GM19238 (cell line): ENCODE measurements around the gene EEF2K.

Experiments used
- DNase-seq: peaks from one replicate; pipeline ENCODE4 v3.0.0; 2011; ENCODE audit warnings: low spot score; ENCODE audit not compliant: insufficient read length

EEF2K gene

DNA sequence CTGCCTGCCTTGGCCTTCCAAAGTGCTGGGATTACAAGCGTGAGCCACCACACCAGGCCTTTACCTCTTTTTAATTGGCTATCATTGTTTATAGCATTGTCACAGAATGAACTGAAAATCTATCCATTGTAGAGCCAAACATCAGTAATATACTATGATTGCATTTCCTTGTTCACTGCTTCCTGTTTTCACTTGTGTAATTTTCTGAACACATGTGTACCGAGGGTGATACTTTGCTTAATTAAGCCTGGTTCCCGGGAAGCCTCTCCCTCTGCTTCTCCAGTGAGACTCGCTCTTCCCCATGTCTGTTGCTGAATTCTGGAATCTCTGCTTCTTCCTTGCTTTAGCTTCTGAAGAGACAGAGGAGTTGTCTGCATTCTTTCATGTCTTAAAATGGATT lies 124.2 kb downstream of the EEF2K start:
- DNase-seq = no peak

DNA sequence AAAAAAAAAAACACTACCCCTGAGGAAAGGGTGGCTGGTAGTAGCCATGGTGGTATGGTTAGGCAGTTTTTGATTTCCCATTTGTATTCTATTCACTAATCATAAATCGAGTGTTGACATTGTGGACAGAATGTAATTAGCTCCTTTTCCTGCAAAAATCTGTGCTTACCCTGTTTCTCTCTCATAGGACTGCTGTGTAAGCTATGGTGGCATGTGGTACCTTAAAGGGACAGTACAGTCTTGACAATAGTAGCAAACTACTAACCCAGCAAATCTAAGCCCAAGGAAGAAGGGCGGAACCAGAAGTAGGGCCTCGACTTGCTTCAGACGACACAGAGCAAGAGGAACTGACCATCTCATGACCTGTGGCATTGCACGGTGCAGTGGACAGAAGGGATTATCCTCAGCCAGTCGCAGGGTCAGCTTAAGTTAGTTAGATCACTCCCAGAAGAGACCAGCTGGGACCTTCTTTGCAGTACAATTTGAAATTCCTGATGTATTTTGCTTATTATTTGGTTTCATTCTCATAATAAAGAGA lies 127.4 kb downstream of the EEF2K start:
- DNase-seq = no peak

DNA sequence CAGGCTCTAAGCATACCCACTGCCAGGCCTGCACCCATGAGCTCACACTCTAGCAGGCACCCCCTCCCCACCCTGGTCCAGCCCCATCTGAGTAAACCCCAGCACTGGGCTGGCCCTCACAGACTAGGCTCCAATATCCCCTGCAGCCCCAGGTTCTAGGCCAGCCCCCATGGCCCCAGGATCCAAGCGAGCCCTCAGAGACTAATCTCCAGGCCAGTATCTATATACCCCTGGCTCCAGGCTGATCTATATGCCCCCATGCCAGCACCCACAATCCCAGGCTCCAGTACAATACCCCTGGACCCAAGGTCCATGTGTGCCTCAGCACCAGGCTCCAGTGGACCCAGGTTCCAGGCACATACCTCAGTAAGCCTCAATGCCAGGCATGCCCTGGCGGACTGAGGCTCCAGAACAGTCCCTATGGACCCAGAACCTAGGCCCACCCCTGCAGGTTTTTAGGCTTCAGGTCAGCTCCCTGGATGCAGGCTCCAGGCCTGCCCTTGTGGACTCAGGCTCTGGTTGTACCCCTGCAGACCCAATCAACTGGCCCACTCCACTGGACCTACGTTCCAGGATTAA lies 129.7 kb downstream of the EEF2K start:
- DNase-seq = no peak

DNA sequence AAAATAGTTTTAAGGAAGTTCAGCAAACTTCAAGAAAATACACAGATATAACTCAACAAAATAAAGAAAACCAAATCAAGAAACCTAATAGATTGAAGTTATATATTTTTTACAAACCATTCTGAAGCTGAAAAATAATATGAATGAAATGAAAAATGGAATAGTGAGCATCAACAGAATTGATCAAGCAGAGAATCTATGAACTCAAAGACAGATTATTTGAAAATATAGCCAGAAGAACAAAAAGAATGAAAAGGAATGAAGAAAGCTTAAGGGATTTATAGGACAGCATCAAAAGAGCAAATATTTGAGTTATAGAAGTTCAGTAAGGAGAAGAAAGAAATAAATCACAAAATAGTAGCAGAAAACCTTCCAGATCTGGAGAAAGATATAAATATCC lies 130.5 kb downstream of the EEF2K start:
- no peak for DNase-seq

DNA sequence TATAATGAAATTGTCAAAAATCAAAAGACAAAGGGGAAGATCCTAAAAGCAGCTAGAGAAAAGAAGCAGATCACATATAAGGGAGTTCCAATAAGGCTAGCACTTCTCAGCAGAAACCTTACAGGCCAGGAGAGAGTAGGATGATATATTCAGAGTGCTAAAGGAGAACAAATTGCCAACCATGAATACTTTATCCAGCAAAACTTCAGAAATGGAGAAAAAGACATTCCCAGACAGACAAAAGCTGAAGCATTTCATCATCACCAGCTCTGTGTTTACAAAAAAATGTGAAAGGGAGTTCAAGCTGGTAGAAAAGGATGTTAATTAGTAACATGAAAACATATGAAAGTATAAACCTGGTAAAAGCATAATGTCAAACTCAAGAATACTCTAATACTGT lies 131.0 kb downstream of the EEF2K start:
- no peak for DNase-seq

DNA sequence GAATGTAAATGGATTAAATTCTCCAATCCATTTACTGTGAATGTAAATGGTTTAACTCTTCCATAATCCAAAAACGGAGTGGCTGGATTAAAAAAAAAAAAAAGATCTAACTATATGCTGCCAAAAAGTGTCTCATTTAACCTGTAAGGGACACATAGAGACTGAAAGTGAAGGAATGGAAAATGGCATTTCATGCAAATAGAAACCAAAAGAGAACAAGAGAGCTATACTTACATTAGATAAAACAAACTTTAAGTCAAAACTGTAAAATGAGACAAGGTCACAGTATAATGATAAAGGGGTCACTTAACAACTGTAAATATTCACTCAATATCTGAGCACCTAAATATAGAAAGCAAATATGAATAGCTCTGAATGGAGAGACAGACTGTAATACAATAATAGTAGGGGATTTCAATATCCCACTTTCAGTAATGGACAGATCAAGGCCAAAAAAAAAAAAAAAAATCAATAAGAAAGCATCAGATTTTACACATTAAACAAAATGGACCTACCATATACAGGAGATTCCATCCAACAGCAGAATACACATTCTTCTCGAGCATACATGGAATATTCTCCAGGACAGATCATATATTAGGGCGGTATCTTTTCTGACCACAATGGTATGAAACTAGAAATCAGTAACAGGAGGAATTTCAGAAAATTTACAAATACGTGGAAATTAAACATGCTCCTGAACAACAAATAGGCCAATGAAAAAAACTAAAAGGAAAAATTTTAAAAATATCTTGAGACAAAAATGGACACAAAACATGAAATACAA lies 132.0 kb downstream of the EEF2K start:
- no peak for DNase-seq
